ENCODE measurements around the gene DCXR. TPM values are rescaled to one million over a fixed set of nuclear protein-coding genes. Genes with fewer than 3 reads are reported as not detected.

The DCXR gene
- total and polyA plus RNA-seq, 2 experiments from 2014 or later = 86.9 to 137 TPM

- no peaks in the 10 kb centered on the region for H3K4me1 Mint-ChIP-seq
- TF ChIP-seq EZH2 (IDR thresholded peaks at IDR 0.05; ENCODE audit: low read depth, unreplicated experiment) = no peak
- TF ChIP-seq ETS1 (IDR thresholded peaks at IDR 0.05) = no peak
- TF ChIP-seq CTCF (conservative IDR thresholded peaks at IDR 0.05; ENCODE audit: low read depth in 2 of 2) = no peak
- TF ChIP-seq JUNB (IDR thresholded peaks at IDR 0.05; ENCODE audit: unreplicated experiment) = no peak
- no peak for TF ChIP-seq EZH2phosphoT487 (IDR thresholded peaks at IDR 0.05; ENCODE audit: unreplicated experiment)
- TF ChIP-seq ZNF331 (CRISPR knock-in tag; IDR thresholded peaks at IDR 0.05; ENCODE audit: low read depth) = no peak
- TF ChIP-seq ZNF462 (CRISPR knock-in tag; IDR thresholded peaks at IDR 0.05) = no peak
- TF ChIP-seq STAT1 (IDR thresholded peaks at IDR 0.05; ENCODE audit: unreplicated experiment) = no peak
- TF ChIP-seq REST (IDR thresholded peaks at IDR 0.05; ENCODE audit: unreplicated experiment) = no peak
- TF ChIP-seq POLR2AphosphoS5 (IDR thresholded peaks at IDR 0.05; ENCODE audit: low read depth) = no peak
- TF ChIP-seq ZNF114 (CRISPR knock-in tag; IDR thresholded peaks at IDR 0.05) = no peak
- TF ChIP-seq NANOG (IDR thresholded peaks at IDR 0.05; ENCODE audit: borderline replicate concordance) = no peak
- H3K36me3 Mint-ChIP-seq (ENCODE audit: low read depth) = no peaks in the 10 kb centered on the region
- ATAC-seq (no peak), DNase-seq (ENCODE audit: low spot score) (no peak)
- H3K27ac Mint-ChIP-seq = no peak overlapping the region
- Histone ChIP-seq H3K27me3 (ENCODE audit: insufficient read depth) (no peaks in the 10 kb centered on the region), H3K4me2 (no peak overlapping the region), H3K79me2 (replicated peaks; ENCODE audit: insufficient read depth) (no peaks in the 10 kb centered on the region), H3K36me3 (ENCODE audit: insufficient read depth) (no peaks in the 10 kb centered on the region), H3K9me2 (ENCODE audit: insufficient read depth) (no peaks in the 10 kb centered on the region), H4K20me1 (replicated peaks; ENCODE audit: insufficient read depth) (no peaks in the 10 kb centered on the region), H2AFZ (no peak overlapping the region), H3F3A (replicated peaks; ENCODE audit: low read depth) (no peaks in the 10 kb centered on the region), H3K4me1 (ENCODE audit: insufficient read depth) (no peaks in the 10 kb centered on the region), H3K4me3 (no peak overlapping the region), H3K27ac (ENCODE audit: low read depth) (no peak overlapping the region)
- H3K4me3 Mint-ChIP-seq = no peak overlapping the region
- no peaks in the 10 kb centered on the region for H3K9me3 Mint-ChIP-seq
- peaks cover 7% of the 10 kb centered on the region for H3K27me3 Mint-ChIP-seq (ENCODE audit: insufficient read depth, low read depth, poor library complexity)
These were observed 26.6 kb downstream of the DCXR start for GRCh38 chr17:82010575-82011525.

All from GM23338 (cell line).